CD14-positive monocyte (primary cell): ENCODE results near the gene PHOSPHO1. TPM values are rescaled to one million over a fixed set of nuclear protein-coding genes. Genes with fewer than 3 reads are reported as not detected.
A peak's percentile ranks its signal among the peaks of the same experiment; 100 is the strongest.

Source experiments
- DNase-seq, 3 donors: peaks; one replicate each; pipeline ENCODE4 v3.0.0-alpha.2; 2011 to 2022
- H2AFZ ChIP-seq: 2 replicates; pipeline ENCODE4 v1.6.0; 2012; ENCODE audit warnings: mild to moderate bottlenecking, low read depth, low read length, inconsistent platforms; ENCODE audit not compliant: insufficient read depth, poor library complexity, severe bottlenecking
- H3K27ac ChIP-seq, 2 donors: 1 replicate in 1 of 2; 2 replicates in 1 of 2; pipeline ENCODE4 v1.5.1; 2012 to 2013; ENCODE audit warnings: low read length in 2 of 2, control low read depth in 1 of 2, inconsistent platforms in 1 of 2, low read depth in 1 of 2, mild to moderate bottlenecking in 1 of 2
- H3K27me3 ChIP-seq, 2 donors: one replicate each; pipeline versions ENCODE4 v1.6.0 to v1.6.1; 2011 to 2013; ENCODE audit warnings: low read length in 2 of 2; ENCODE audit not compliant: control insufficient read depth in 2 of 2, insufficient read depth in 2 of 2
- H3K36me3 ChIP-seq, 2 donors: replicated peaks in 1 of 2; 1 replicate in 1 of 2; 2 replicates in 1 of 2; pipeline versions ENCODE4 v1.5.1 to v1.6.1; 2012 to 2013; ENCODE audit warnings: low read length in 2 of 2, control low read depth in 1 of 2, inconsistent platforms in 1 of 2, mild to moderate bottlenecking in 1 of 2; ENCODE audit not compliant: insufficient read depth in 2 of 2, control insufficient read depth in 1 of 2
- H3K4me1 ChIP-seq, 2 donors: 1 replicate in 1 of 2; 2 replicates in 1 of 2; pipeline versions ENCODE4 v1.5.1 to v1.6.1; 2012 to 2013; ENCODE audit warnings: low read length in 2 of 2, control low read depth in 1 of 2, inconsistent platforms in 1 of 2, mild to moderate bottlenecking in 1 of 2, moderate library complexity in 1 of 2; ENCODE audit not compliant: insufficient read depth in 2 of 2, control insufficient read depth in 1 of 2
- H3K4me2 ChIP-seq: replicated peaks from 2 replicates; pipeline ENCODE3; 2012; ENCODE audit warnings: low read length, moderate library complexity, mild to moderate bottlenecking; ENCODE audit not compliant: poor library complexity, severe bottlenecking; ENCODE audit errors: extremely low read depth
- H3K4me3 ChIP-seq, 3 experiments: fragments of 200-600 bp in 1 of 3; sonication (generic) in 1 of 3; replicated peaks in 1 of 3; 1 replicate in 2 of 3; 2 replicates in 1 of 3; pipeline ENCODE4 v1.5.1; 2011 to 2013; ENCODE audit warnings: low read length in 3 of 3, mild to moderate bottlenecking in 3 of 3, control low read depth in 2 of 3, low read depth in 2 of 3, inconsistent platforms in 1 of 3, moderate library complexity in 1 of 3
- H3K79me2 ChIP-seq: 2 replicates; pipeline ENCODE4 v1.6.0; 2012; ENCODE audit warnings: mild to moderate bottlenecking, control low read depth, inconsistent platforms, low read length, moderate library complexity; ENCODE audit not compliant: insufficient read depth
- H3K9ac ChIP-seq: 2 replicates; pipeline ENCODE4 v1.6.0; 2017; ENCODE audit warnings: low read length, mild to moderate bottlenecking; ENCODE audit not compliant: insufficient read depth, poor library complexity, severe bottlenecking
- H3K9me3 ChIP-seq, 2 donors: replicated peaks in 1 of 2; 1 replicate in 1 of 2; 2 replicates in 1 of 2; pipeline versions ENCODE4 v1.5.1 to v1.6.1; 2012 to 2013; ENCODE audit warnings: low read length in 2 of 2, control low read depth in 1 of 2; ENCODE audit not compliant: control insufficient read depth in 1 of 2, insufficient read depth in 1 of 2
- H4K20me1 ChIP-seq: 2 replicates; pipeline ENCODE4 v1.6.0; 2012; ENCODE audit warnings: mild to moderate bottlenecking, low read length, control low read depth, moderate library complexity; ENCODE audit not compliant: insufficient read depth
- H3K27ac Mint-ChIP-seq, 7 donors: one replicate each; pipeline ENCODE4 v1.8.0; 2020; ENCODE audit warnings: mild to moderate bottlenecking in 7 of 7, mixed read lengths in 7 of 7, moderate library complexity in 6 of 7, inconsistent platforms in 2 of 7
- H3K27me3 Mint-ChIP-seq, 3 donors: one replicate each; pipeline ENCODE4 v1.8.0; 2021 to 2022; ENCODE audit warnings: low read depth in 3 of 3, mild to moderate bottlenecking in 3 of 3, mixed read lengths in 3 of 3, moderate library complexity in 3 of 3, inconsistent platforms in 1 of 3
- H3K36me3 Mint-ChIP-seq, 2 donors: one replicate each; pipeline ENCODE4 v1.8.0; 2020; ENCODE audit warnings: mixed read lengths in 2 of 2, inconsistent platforms in 1 of 2, mild to moderate bottlenecking in 1 of 2
- H3K4me1 Mint-ChIP-seq: one replicate; pipeline ENCODE4 v1.8.0; 2020; ENCODE audit warnings: mild to moderate bottlenecking, mixed read lengths
- H3K4me3 Mint-ChIP-seq, 2 donors: one replicate each; pipeline ENCODE4 v1.8.0; 2020; ENCODE audit warnings: mild to moderate bottlenecking in 2 of 2, mixed read lengths in 2 of 2, moderate library complexity in 1 of 2
- H3K9me3 Mint-ChIP-seq, 7 donors: one replicate each; pipeline ENCODE4 v1.8.0; 2020 to 2022; ENCODE audit warnings: mixed read lengths in 7 of 7, mild to moderate bottlenecking in 6 of 7, moderate library complexity in 6 of 7, inconsistent platforms in 2 of 7
- WGBS: methylation state at CpG from one replicate; pipeline ENCODE4 v1.1.5; 2013; ENCODE audit warnings: missing lambda C conversion rate; ENCODE audit not compliant: insufficient coverage; 5-methylcytosine and 5-hydroxymethylcytosine counted together
- intact Hi-C, 2 donors: fragments of 100-400 bp; cut with micrococcal nuclease; formaldehyde crosslinking; loops; one replicate each; pipeline versions ENCODE4 v1.15.0 to v1.15.1; 2023
- polyA plus RNA-seq, 3 donors: library from polyadenylated mRNA; depleted of rRNA in 1 of 3; unstranded in 2 of 3; stranded (reverse) in 1 of 3; fragments of 300-500 nt in 2 of 3; fragments of >200 nt in 1 of 3; fragmentation: Illumina TruSeq in 2 of 3; gene quantifications; 1 replicate in 2 of 3; 2 replicates in 1 of 3; pipeline ENCODE4 v1.2.3, GENCODE V29; 2012 to 2021
- TF ChIP-seq, protein P1 (sequence below): fragments of 200-600 bp; IDR thresholded peaks from one replicate; pipeline ENCODE4 v1.8.0; 2022; ENCODE audit warnings: antibody characterized with exemption, mild to moderate bottlenecking

PHOSPHO1 gene
- polyA plus RNA-seq, 3 donors, result 0.51 to 1.4 (median 0.61) TPM

DNA sequence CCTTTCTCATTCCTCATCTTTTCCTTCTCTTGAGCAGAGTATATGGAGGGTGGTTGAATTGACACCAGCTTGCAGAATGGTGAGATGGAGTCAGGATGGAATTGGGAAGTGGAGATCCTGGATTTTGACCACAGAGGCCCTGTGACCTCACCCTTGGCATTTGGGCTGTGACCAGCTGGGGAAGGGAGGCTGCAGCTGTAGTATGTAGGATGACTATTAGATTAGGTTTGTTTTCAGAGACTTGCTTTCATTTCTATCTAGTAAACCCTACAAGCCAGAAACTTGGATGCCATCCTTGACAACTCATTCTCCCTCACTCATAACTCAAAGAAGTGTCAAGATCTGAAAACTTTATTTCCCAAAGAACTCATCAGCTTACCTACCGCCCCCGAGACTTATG is 26.1 kb downstream of the PHOSPHO1 start:
- Histone ChIP-seq H4K20me1 (no peaks in the 10 kb centered on the region), H3K9ac (no peak overlapping the region), H3K27ac (no peak overlapping the region), H3K4me3 (no peak overlapping the region), H2AFZ (no peak overlapping the region), H3K79me2 (no peaks in the 10 kb centered on the region), H3K27me3 (no peaks in the 10 kb centered on the region), H3K9me3 (no peaks in the 10 kb centered on the region), H3K36me3 (no peaks in the 10 kb centered on the region), H3K4me1 (peaks cover 22% of the 10 kb centered on the region in 2 donors), H3K4me2 (no peak overlapping the region)
- no peak overlapping the region for H3K4me3 Mint-ChIP-seq
- intact Hi-C loops, result no loop called here
- TF ChIP-seq, protein P1, sequence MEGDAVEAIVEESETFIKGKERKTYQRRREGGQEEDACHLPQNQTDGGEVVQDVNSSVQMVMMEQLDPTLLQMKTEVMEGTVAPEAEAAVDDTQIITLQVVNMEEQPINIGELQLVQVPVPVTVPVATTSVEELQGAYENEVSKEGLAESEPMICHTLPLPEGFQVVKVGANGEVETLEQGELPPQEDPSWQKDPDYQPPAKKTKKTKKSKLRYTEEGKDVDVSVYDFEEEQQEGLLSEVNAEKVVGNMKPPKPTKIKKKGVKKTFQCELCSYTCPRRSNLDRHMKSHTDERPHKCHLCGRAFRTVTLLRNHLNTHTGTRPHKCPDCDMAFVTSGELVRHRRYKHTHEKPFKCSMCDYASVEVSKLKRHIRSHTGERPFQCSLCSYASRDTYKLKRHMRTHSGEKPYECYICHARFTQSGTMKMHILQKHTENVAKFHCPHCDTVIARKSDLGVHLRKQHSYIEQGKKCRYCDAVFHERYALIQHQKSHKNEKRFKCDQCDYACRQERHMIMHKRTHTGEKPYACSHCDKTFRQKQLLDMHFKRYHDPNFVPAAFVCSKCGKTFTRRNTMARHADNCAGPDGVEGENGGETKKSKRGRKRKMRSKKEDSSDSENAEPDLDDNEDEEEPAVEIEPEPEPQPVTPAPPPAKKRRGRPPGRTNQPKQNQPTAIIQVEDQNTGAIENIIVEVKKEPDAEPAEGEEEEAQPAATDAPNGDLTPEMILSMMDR, result no peak
- peaks cover 41% of the 10 kb centered on the region for H3K4me1 Mint-ChIP-seq
- no peak overlapping the region for H3K27ac Mint-ChIP-seq
- whole genome bisulfite sequencing, result 100% methylated on average over 2 of the region's 2 CpGs
- H3K27me3 Mint-ChIP-seq, result peaks cover 2 to 10% (median 7%) of the 10 kb centered on the region in 3 donors
- peaks cover 0 to 1% (median 0%) of the 10 kb centered on the region in 7 donors for H3K9me3 Mint-ChIP-seq
- no peak for DNase-seq
- H3K36me3 Mint-ChIP-seq, result peaks cover 0 to 3% of the 10 kb centered on the region in 2 donors

DNA sequence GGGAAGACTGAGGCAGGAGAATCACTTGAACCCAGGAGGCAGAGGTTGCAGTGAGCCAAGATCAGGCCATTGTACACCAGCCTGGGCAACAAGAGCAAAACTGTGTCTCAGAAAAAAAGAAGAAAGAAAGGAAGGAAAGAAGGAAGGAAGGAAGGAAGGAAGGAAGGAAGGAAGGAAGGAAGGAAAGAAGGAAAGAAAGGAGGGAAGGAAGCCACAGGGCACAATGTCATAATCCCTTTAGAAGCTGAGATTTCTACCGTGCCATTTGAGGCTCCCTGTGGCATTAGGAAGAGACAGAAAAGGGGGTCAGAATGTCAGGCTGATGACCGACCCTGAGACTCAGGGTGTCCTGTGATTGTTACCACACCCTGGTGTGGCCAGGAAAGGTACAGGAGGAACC is 26.8 kb downstream of the PHOSPHO1 start:
- peak overlapping the region in 2 of 7 donors; percentile 38 to 58 for H3K27ac Mint-ChIP-seq
- Histone ChIP-seq H3K79me2 (no peaks in the 10 kb centered on the region), H3K4me1 (peaks cover 15% of the 10 kb centered on the region in 2 donors), H3K4me2 (no peak overlapping the region), H4K20me1 (no peaks in the 10 kb centered on the region), H3K36me3 (no peaks in the 10 kb centered on the region), H2AFZ (no peak overlapping the region), H3K27ac (no peak overlapping the region), H3K27me3 (no peaks in the 10 kb centered on the region), H3K9me3 (no peaks in the 10 kb centered on the region), H3K9ac (no peak overlapping the region), H3K4me3 (no peak overlapping the region)
- peaks cover 34% of the 10 kb centered on the region for H3K4me1 Mint-ChIP-seq
- intact Hi-C loops, result no loop called here
- peaks cover 0 to 1% (median 0%) of the 10 kb centered on the region in 7 donors for H3K9me3 Mint-ChIP-seq
- 54% methylated on average over 2 of the region's 2 CpGs for WGBS
- peaks cover 0 to 3% of the 10 kb centered on the region in 2 donors for H3K36me3 Mint-ChIP-seq
- TF ChIP-seq, protein P1, result no peak
- DNase-seq, result no peak
- no peak overlapping the region for H3K4me3 Mint-ChIP-seq
- H3K27me3 Mint-ChIP-seq, result peaks cover 2 to 10% (median 5%) of the 10 kb centered on the region in 3 donors
